ENCODE measurements around the gene LDAH. TPM values are rescaled to one million over a fixed set of nuclear protein-coding genes. Genes with fewer than 3 reads are reported as not detected.

Gene LDAH
- total RNA-seq, 1 experiment from 2014 or later = not detected

GRCh38 chr2:20704886-20705285 lies 118.0 kb downstream of the LDAH start:
- Histone ChIP-seq H4K20me1 (ENCODE audit: low read length) (no peaks in the 10 kb centered on the region), H3K9me3 (ENCODE audit: low read length) (no peaks in the 10 kb centered on the region), H2AFZ (ENCODE audit: low read length) (no peak overlapping the region), H3K27me3 (ENCODE audit: low read length) (peaks cover 64% of the 10 kb centered on the region), H3K9ac (ENCODE audit: low read length) (no peak overlapping the region), H3K9me2 (replicated peaks; ENCODE audit: low read length) (no peaks in the 10 kb centered on the region), H3K79me2 (ENCODE audit: low read length) (no peaks in the 10 kb centered on the region), H3K4me2 (ENCODE audit: low read length) (no peak overlapping the region), H3F3A (ENCODE audit: low read length, unreplicated experiment) (no peaks in the 10 kb centered on the region), H3K27ac (ENCODE audit: low read length) (no peak overlapping the region), H3K4me1 (ENCODE audit: insufficient read depth, low read length) (no peaks in the 10 kb centered on the region), H3K4me3 (ENCODE audit: low read length) (no peak overlapping the region), H3K36me3 (ENCODE audit: low read depth, low read length) (no peaks in the 10 kb centered on the region)
- ATAC-seq (no peak; the same call in 1 of the 2 replicates), DNase-seq (no peak)
- POLR2A ChIA-PET (ENCODE audit: unreplicated experiment) = no interaction called here
- no peak for TF ChIP-seq CTCF (conservative IDR thresholded peaks at IDR 0.05; ENCODE audit: low read depth, low read length)
- TF ChIP-seq EZH2phosphoT487 (IDR thresholded peaks at IDR 0.05; ENCODE audit: borderline replicate concordance, low read length) = no peak
- no peak for TF ChIP-seq EZH2 (IDR thresholded peaks at IDR 0.05; ENCODE audit: low read length, unreplicated experiment)
- intact Hi-C loops (cut with micrococcal nuclease) = no loop called here
- CTCF ChIA-PET = no interaction called here
- BruUV-seq (replicated peaks) = no TSS peak

GRCh38 chr2:20702563-20702962 lies 120.3 kb downstream of the LDAH start:
- Histone ChIP-seq H3K36me3 (ENCODE audit: low read depth, low read length) (no peaks in the 10 kb centered on the region), H3K9me3 (ENCODE audit: low read length) (no peaks in the 10 kb centered on the region), H3K79me2 (ENCODE audit: low read length) (no peaks in the 10 kb centered on the region), H2AFZ (ENCODE audit: low read length) (no peak overlapping the region), H3F3A (ENCODE audit: low read length, unreplicated experiment) (no peaks in the 10 kb centered on the region), H3K4me1 (ENCODE audit: insufficient read depth, low read length) (no peaks in the 10 kb centered on the region), H3K4me3 (ENCODE audit: low read length) (no peak overlapping the region), H3K27me3 (ENCODE audit: low read length) (peaks cover 77% of the 10 kb centered on the region), H4K20me1 (ENCODE audit: low read length) (no peaks in the 10 kb centered on the region), H3K9ac (ENCODE audit: low read length) (no peak overlapping the region), H3K4me2 (ENCODE audit: low read length) (no peak overlapping the region), H3K9me2 (replicated peaks; ENCODE audit: low read length) (no peaks in the 10 kb centered on the region), H3K27ac (ENCODE audit: low read length) (no peak overlapping the region)
- no TSS peak for BruUV-seq (replicated peaks)
- DNase-seq (no peak), ATAC-seq (no peak)
- intact Hi-C loops (cut with micrococcal nuclease) = no loop called here
- ChIA-PET CTCF (no interaction called here), POLR2A (ENCODE audit: unreplicated experiment) (no interaction called here)
- TF ChIP-seq EZH2 (IDR thresholded peaks at IDR 0.05; ENCODE audit: low read length, unreplicated experiment) (no peak), EZH2phosphoT487 (IDR thresholded peaks at IDR 0.05; ENCODE audit: borderline replicate concordance, low read length) (no peak), CTCF (conservative IDR thresholded peaks at IDR 0.05; ENCODE audit: low read depth, low read length) (no peak)

GRCh38 chr2:20698916-20699613 lies 123.8 kb downstream of the LDAH start:
- CTCF ChIA-PET = no interaction called here
- no peaks in the 10 kb centered on the region for H3K36me3 ChIP-seq (ENCODE audit: low read depth, low read length)
- H3K27ac ChIP-seq (ENCODE audit: low read length) = no peak overlapping the region
- no peak for TF ChIP-seq CTCF (conservative IDR thresholded peaks at IDR 0.05; ENCODE audit: low read depth, low read length)
- TF ChIP-seq EZH2phosphoT487 (IDR thresholded peaks at IDR 0.05; ENCODE audit: borderline replicate concordance, low read length) = no peak
- no peak for TF ChIP-seq EZH2 (IDR thresholded peaks at IDR 0.05; ENCODE audit: low read length, unreplicated experiment)
- no peaks in the 10 kb centered on the region for H3K9me2 ChIP-seq (replicated peaks; ENCODE audit: low read length)
- no peak for DNase-seq
- no peak for ATAC-seq
- no peak overlapping the region for H3K4me2 ChIP-seq (ENCODE audit: low read length)
- H3F3A ChIP-seq (ENCODE audit: low read length, unreplicated experiment) = no peaks in the 10 kb centered on the region
- H2AFZ ChIP-seq (ENCODE audit: low read length) = no peak overlapping the region
- peaks cover 83% of the 10 kb centered on the region for H3K27me3 ChIP-seq (ENCODE audit: low read length)
- no peaks in the 10 kb centered on the region for H3K9me3 ChIP-seq (ENCODE audit: low read length)
- no TSS peak for BruUV-seq (replicated peaks)
- POLR2A ChIA-PET (ENCODE audit: unreplicated experiment) = no interaction called here
- H3K9ac ChIP-seq (ENCODE audit: low read length) = no peak overlapping the region
- H4K20me1 ChIP-seq (ENCODE audit: low read length) = no peaks in the 10 kb centered on the region
- intact Hi-C loops (cut with micrococcal nuclease) = no loop called here
- no peaks in the 10 kb centered on the region for H3K4me1 ChIP-seq (ENCODE audit: insufficient read depth, low read length)
- no peaks in the 10 kb centered on the region for H3K79me2 ChIP-seq (ENCODE audit: low read length)
- no peak overlapping the region for H3K4me3 ChIP-seq (ENCODE audit: low read length)
